ENCODE measurements around the gene UNC93A.
"Not testable (repeated sequence)": the region's sequence is repeated elsewhere in the genome, so short reads cannot be mapped to it uniquely, and the experiment has no call there.

DNA sequence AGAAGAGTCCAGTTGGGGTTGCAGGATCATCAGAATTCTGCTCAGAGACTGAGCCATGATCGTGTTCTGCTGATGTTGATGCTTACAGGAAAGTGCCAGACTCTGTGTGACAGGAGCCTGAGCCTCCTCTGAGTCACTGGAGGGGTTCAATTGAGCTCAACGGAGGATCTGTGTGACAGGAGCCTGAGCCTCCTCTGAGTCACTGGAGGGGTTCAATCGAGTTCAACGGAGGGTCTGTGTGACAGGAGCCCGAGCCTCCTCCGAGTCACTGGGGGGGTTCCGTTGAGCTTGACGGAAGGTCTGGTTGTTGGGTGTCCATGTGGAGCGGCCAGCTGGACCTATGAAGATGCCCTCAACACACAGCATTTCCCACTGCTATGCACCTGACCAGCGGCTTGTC lies 27.2 kb downstream of the UNC93A start:
- TF ChIP-seq SNAI2 (CRISPR knock-in tag; IDR thresholded peaks at IDR 0.05); ZNF8 (CRISPR knock-in tag; IDR thresholded peaks at IDR 0.05); PPARA (CRISPR knock-in tag; IDR thresholded peaks at IDR 0.05; ENCODE audit: borderline replicate concordance); ZC3H10 (CRISPR knock-in tag; IDR thresholded peaks at IDR 0.05); PATZ1 (CRISPR knock-in tag; IDR thresholded peaks at IDR 0.05; ENCODE audit: borderline replicate concordance); ZFP30 (CRISPR knock-in tag; IDR thresholded peaks at IDR 0.05); ZNF565 (CRISPR knock-in tag; conservative IDR thresholded peaks at IDR 0.05; ENCODE audit: low read depth); CSDC2 (CRISPR knock-in tag; IDR thresholded peaks at IDR 0.05); ZFP3 (CRISPR knock-in tag; IDR thresholded peaks at IDR 0.05): not testable (repeated sequence)

Measured in SK-N-SH treated with all-trans-retinoic acid at 6 μM for 48 hours (cell line).